ENCODE results near the gene PPP1R1A.

PPP1R1A gene

DNA sequence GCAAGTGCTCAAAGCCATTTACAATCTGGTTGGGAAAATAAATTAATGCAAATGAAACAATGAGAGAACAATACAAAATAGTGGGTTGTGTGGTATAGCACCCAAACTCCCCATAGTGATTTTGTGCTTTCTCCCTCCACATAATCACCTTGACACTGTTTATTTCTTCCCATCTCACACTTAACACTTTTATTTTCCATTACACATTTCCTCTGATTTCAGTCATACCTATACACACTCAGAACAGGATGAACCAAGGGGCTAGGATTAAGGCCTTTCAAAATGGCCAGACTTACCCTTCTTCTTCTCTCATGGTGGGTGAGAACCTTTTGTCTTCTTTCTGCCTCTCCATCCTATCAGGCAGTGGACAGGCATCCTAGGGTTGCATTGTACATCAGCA, 53.0 kb downstream of the PPP1R1A start:
- TF ChIP-seq FOXM1 (IDR thresholded peaks at IDR 0.05; ENCODE audit: borderline replicate concordance, low read depth) (no peak), CEBPB (IDR thresholded peaks at IDR 0.05) (no peak), TEAD4 (IDR thresholded peaks at IDR 0.05) (no peak), TAF1 (IDR thresholded peaks at IDR 0.05; ENCODE audit: low read depth) (no peak), TCF12 (IDR thresholded peaks at IDR 0.05; ENCODE audit: low read depth) (no peak), EP300 (IDR thresholded peaks at IDR 0.05; ENCODE audit: borderline replicate concordance) (no peak), CREB1 (IDR thresholded peaks at IDR 0.05; ENCODE audit: low read depth) (no peak), ZBTB7A (IDR thresholded peaks at IDR 0.05; ENCODE audit: low read depth) (no peak), EGR1 (IDR thresholded peaks at IDR 0.05) (no peak), NFIC (IDR thresholded peaks at IDR 0.05) (no peak), YY1 (IDR thresholded peaks at IDR 0.05; ENCODE audit: low read depth) (no peak), RAD21 (IDR thresholded peaks at IDR 0.05; ENCODE audit: low read depth) (no peak)
- TF ChIP-seq, protein P1, sequence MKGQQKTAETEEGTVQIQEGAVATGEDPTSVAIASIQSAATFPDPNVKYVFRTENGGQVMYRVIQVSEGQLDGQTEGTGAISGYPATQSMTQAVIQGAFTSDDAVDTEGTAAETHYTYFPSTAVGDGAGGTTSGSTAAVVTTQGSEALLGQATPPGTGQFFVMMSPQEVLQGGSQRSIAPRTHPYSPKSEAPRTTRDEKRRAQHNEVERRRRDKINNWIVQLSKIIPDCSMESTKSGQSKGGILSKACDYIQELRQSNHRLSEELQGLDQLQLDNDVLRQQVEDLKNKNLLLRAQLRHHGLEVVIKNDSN (IDR thresholded peaks at IDR 0.05): no peak
- TF ChIP-seq, protein P2, sequence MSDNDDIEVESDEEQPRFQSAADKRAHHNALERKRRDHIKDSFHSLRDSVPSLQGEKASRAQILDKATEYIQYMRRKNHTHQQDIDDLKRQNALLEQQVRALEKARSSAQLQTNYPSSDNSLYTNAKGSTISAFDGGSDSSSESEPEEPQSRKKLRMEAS (IDR thresholded peaks at IDR 0.05): no peak

DNA sequence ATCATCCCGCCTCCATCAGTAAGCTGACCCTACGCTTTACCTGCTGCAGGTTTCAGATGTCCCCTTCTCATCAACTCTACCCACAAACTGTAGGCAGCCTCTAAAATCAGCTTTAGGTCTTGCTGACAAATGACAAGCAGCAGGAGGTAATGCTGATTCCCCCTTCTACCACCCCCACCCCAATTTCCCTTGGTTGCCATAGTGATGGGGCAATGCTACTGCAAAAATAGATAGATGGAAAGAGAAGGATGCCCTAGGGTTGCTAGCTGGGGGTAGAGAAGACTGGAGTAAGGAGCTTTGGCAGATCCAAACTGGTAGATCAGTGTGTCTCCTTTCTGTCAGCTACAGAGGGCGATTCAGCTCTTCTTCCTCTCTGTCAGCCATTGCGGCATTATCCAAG, 58.9 kb downstream of the PPP1R1A start:
- TF ChIP-seq TAF1 (IDR thresholded peaks at IDR 0.05; ENCODE audit: low read depth) (no peak), ZBTB7A (IDR thresholded peaks at IDR 0.05; ENCODE audit: low read depth) (no peak), FOXM1 (IDR thresholded peaks at IDR 0.05; ENCODE audit: borderline replicate concordance, low read depth) (no peak)
- TF ChIP-seq, protein P1 (IDR thresholded peaks at IDR 0.05): no peak
- TF ChIP-seq, protein P2 (IDR thresholded peaks at IDR 0.05): no peak
